MM.1S (cell line): ENCODE data around the gene LTBP4.

Experiments used
- DNase-seq: peaks from one replicate; pipeline ENCODE4 v3.0.0-alpha.2; 2015
- H2AFZ ChIP-seq: fragments of 300-600 bp; sonication (generic); 2 replicates; pipeline ENCODE4 v1.6.0; 2016; ENCODE audit warnings: antibody characterized with exemption, low read length
- H3F3A ChIP-seq: fragments of 300-600 bp; sonication (generic); 2 replicates; pipeline ENCODE4 v1.6.1; 2016; ENCODE audit warnings: mild to moderate bottlenecking, antibody characterized with exemption, low read length, moderate library complexity, mixed read lengths; ENCODE audit not compliant: insufficient read depth
- H3K27ac ChIP-seq: fragments of 300-600 bp; sonication (generic); 2 replicates; pipeline ENCODE4 v1.5.1; 2016; ENCODE audit warnings: mild to moderate bottlenecking, low read length
- H3K27me3 ChIP-seq: fragments of 300-600 bp; sonication (generic); replicated peaks from 2 replicates; pipeline ENCODE4 v1.6.0; 2016; ENCODE audit warnings: low read length; ENCODE audit not compliant: insufficient read depth
- H3K36me3 ChIP-seq: fragments of 300-600 bp; sonication (generic); replicated peaks from 2 replicates; pipeline ENCODE4 v1.6.1; 2016; ENCODE audit warnings: mild to moderate bottlenecking, low read length, mixed read lengths; ENCODE audit not compliant: insufficient read depth
- H3K4me1 ChIP-seq: fragments of 300-600 bp; sonication (generic); 2 replicates; pipeline ENCODE4 v1.6.1; 2016; ENCODE audit warnings: low read length, mixed read lengths
- H3K4me2 ChIP-seq: fragments of 300-600 bp; sonication (generic); 2 replicates; pipeline ENCODE4 v1.6.0; 2016; ENCODE audit warnings: low read depth, low read length
- H3K4me3 ChIP-seq: fragments of 300-600 bp; sonication (generic); 2 replicates; pipeline ENCODE4 v1.5.1; 2016; ENCODE audit warnings: low read length, mixed read lengths
- H3K79me2 ChIP-seq: fragments of 300-600 bp; sonication (generic); 2 replicates; pipeline ENCODE4 v1.6.1; 2016; ENCODE audit warnings: mixed run types, low read length, mixed read lengths
- H3K9ac ChIP-seq: fragments of 300-600 bp; sonication (generic); 2 replicates; pipeline ENCODE4 v1.6.1; 2016; ENCODE audit warnings: low read length, mixed read lengths
- H3K9me2 ChIP-seq: fragments of 300-600 bp; sonication (generic); replicated peaks from 2 replicates; pipeline ENCODE4 v1.6.1; 2016; ENCODE audit warnings: mild to moderate bottlenecking, low read length, mixed read lengths; ENCODE audit not compliant: insufficient read depth
- H3K9me3 ChIP-seq: fragments of 300-600 bp; sonication (generic); replicated peaks from 2 replicates; pipeline ENCODE4 v1.6.1; 2016; ENCODE audit warnings: mild to moderate bottlenecking, low read length, mixed read lengths; ENCODE audit not compliant: insufficient read depth
- H4K20me1 ChIP-seq: fragments of 300-600 bp; sonication (generic); 2 replicates; pipeline ENCODE4 v1.6.1; 2016; ENCODE audit warnings: mild to moderate bottlenecking, low read length, moderate library complexity, mixed read lengths; ENCODE audit not compliant: insufficient read depth
- CTCF ChIP-seq: fragments of 300-600 bp; sonication (generic); IDR thresholded peaks from 2 replicates; pipeline ENCODE4 v1.5.1; 2016; ENCODE audit warnings: antibody characterized with exemption, low read length, mixed read lengths
- EZH2 ChIP-seq: fragments of 300-600 bp; sonication (generic); optimal IDR thresholded peaks from 2 replicates; pipeline ENCODE3; 2017; ENCODE audit warnings: low read depth, mild to moderate bottlenecking, antibody characterized with exemption, low read length, mixed read lengths
- EZH2phosphoT487 ChIP-seq: fragments of 300-600 bp; sonication (generic); IDR thresholded peaks from 2 replicates; pipeline ENCODE4 v1.6.1; 2018; ENCODE audit warnings: antibody characterized with exemption, low read length

Gene LTBP4

DNA sequence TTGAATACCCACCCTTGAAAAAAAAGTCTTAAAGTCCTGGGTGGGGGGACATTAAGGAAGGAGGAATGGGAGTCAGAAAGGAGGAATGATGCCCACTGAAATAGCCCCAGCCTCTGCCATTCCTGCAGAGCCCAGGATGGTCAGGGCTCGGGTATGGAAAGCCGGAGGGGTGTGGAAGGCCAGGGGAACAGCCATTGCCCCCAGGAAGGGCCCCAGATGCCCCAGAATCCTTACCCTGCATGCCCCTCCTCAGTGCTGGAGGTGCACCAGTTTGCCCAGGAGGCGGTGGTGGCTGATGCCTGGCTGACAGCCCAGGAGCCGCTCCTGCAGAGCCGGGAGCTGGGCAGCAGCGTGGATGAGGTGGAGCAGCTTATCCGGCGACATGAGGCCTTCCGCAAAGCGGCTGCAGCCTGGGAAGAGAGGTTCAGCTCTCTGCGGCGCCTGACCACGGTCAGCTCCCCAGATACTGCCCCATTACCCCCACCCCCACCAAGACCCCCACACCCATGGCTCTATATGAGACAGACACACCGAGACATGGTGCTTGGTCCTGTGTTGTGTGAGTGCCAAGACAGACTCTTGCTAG lies 35.2 kb upstream of the LTBP4 start:
- Histone ChIP-seq H2AFZ (no peak overlapping the region), H3F3A (no peaks in the 10 kb centered on the region), H4K20me1 (no peaks in the 10 kb centered on the region), H3K36me3 (no peaks in the 10 kb centered on the region), H3K27me3 (peaks cover 71% of the 10 kb centered on the region), H3K9ac (no peak overlapping the region), H3K4me1 (peaks cover 1% of the 10 kb centered on the region), H3K4me3 (no peak overlapping the region), H3K9me3 (no peaks in the 10 kb centered on the region), H3K79me2 (no peaks in the 10 kb centered on the region), H3K9me2 (no peaks in the 10 kb centered on the region), H3K4me2 (no peak overlapping the region), H3K27ac (no peak overlapping the region)
- TF ChIP-seq EZH2 (no peak), EZH2phosphoT487 (no peak), CTCF (no peak)
- no peak for DNase-seq

GRCh38 chr19:40567040-40567749 lies 34.0 kb upstream of the LTBP4 start:
- no peak for TF ChIP-seq EZH2phosphoT487
- no peak for TF ChIP-seq CTCF
- TF ChIP-seq EZH2: no peak
- no peaks in the 10 kb centered on the region for H4K20me1 ChIP-seq
- no peak overlapping the region for H3K4me3 ChIP-seq
- H3K9me2 ChIP-seq: no peaks in the 10 kb centered on the region
- H3K4me2 ChIP-seq: no peak overlapping the region
- no peaks in the 10 kb centered on the region for H3F3A ChIP-seq
- no peak for DNase-seq
- no peaks in the 10 kb centered on the region for H3K36me3 ChIP-seq
- peaks cover 5% of the 10 kb centered on the region for H3K4me1 ChIP-seq
- no peaks in the 10 kb centered on the region for H3K79me2 ChIP-seq
- no peak overlapping the region for H3K27ac ChIP-seq
- H2AFZ ChIP-seq: no peak overlapping the region
- peaks cover 67% of the 10 kb centered on the region for H3K27me3 ChIP-seq
- no peaks in the 10 kb centered on the region for H3K9me3 ChIP-seq
- H3K9ac ChIP-seq: no peak overlapping the region

DNA sequence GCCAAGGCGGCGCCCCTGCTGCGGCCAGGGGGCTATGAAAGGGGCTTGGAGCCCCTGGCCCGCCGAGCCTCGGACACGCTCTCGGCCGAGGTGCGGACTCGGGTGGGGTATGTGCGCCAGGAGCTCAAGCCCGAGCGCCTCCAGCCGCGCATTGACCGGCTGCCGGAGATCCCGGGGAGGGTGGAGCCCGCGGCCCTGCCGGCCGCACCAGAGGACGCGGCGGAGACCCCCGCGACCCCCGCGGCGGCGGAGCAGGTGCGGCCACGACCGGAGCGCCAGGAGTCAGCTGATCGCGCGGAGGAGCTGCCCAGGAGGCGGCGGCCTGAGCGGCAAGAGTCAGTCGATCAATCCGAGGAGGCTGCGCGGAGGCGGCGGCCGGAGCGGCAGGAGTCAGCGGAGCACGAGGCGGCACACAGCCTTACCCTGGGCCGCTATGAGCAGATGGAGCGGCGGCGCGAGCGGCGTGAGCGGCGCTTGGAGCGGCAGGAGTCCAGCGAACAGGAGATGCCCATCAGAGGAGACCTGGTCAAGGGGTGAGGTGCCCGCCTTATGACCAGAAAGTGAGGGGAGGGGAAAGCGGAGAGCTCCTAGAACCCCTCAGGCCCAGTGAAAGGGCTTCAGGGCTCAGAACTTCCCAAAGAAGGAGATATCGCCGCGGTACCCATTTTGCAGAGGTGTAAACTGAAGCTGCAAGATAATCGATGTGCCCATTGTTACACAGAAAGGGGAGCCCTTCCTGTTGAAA lies 33.2 kb upstream of the LTBP4 start:
- Histone ChIP-seq H3K9me3 (no peaks in the 10 kb centered on the region), H3K27me3 (peaks cover 64% of the 10 kb centered on the region), H3K9ac (no peak overlapping the region), H2AFZ (no peak overlapping the region), H3K27ac (no peak overlapping the region), H3K9me2 (no peaks in the 10 kb centered on the region), H3K36me3 (no peaks in the 10 kb centered on the region), H3K4me1 (peaks cover 5% of the 10 kb centered on the region), H3F3A (no peaks in the 10 kb centered on the region), H4K20me1 (no peaks in the 10 kb centered on the region), H3K4me3 (no peak overlapping the region), H3K79me2 (no peaks in the 10 kb centered on the region), H3K4me2 (no peak overlapping the region)
- no peak for DNase-seq
- TF ChIP-seq EZH2phosphoT487: no peak
- no peak for TF ChIP-seq CTCF
- TF ChIP-seq EZH2: no peak
